Fibroblast of pulmonary artery (primary cell): Measurements from ENCODE around the gene CNTN4.

Experiments
- DNase-seq: peaks from one replicate; pipeline ENCODE4 v3.0.0-alpha.2; 2010; ENCODE audit warnings: low read depth
- H3K4me3 ChIP-seq: replicated peaks from 2 replicates; pipeline ENCODE4 v1.5.1; 2011; ENCODE audit warnings: low read depth, mild to moderate bottlenecking, control low read depth, low read length, moderate library complexity
- TF ChIP-seq, protein P1 (sequence below): IDR thresholded peaks from 2 replicates; pipeline ENCODE4 v1.5.1; 2011; ENCODE audit warnings: mild to moderate bottlenecking, control low read depth, low read length, inconsistent platforms; ENCODE audit errors: missing control alignments

The CNTN4 gene

GRCh38 chr3:2853651-2854050 lies 755.0 kb downstream of the CNTN4 start:
- TF ChIP-seq, protein P1, sequence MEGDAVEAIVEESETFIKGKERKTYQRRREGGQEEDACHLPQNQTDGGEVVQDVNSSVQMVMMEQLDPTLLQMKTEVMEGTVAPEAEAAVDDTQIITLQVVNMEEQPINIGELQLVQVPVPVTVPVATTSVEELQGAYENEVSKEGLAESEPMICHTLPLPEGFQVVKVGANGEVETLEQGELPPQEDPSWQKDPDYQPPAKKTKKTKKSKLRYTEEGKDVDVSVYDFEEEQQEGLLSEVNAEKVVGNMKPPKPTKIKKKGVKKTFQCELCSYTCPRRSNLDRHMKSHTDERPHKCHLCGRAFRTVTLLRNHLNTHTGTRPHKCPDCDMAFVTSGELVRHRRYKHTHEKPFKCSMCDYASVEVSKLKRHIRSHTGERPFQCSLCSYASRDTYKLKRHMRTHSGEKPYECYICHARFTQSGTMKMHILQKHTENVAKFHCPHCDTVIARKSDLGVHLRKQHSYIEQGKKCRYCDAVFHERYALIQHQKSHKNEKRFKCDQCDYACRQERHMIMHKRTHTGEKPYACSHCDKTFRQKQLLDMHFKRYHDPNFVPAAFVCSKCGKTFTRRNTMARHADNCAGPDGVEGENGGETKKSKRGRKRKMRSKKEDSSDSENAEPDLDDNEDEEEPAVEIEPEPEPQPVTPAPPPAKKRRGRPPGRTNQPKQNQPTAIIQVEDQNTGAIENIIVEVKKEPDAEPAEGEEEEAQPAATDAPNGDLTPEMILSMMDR = no peak

GRCh38 chr3:2856138-2857133 lies 757.8 kb downstream of the CNTN4 start:
- no peak for DNase-seq

More at GRCh38 chr3:2853651-2854050, 755.0 kb downstream of the CNTN4 start:
- DNase-seq = no peak
- no peak overlapping the region for H3K4me3 ChIP-seq

GRCh38 chr3:2860626-2861025 lies 762.0 kb downstream of the CNTN4 start:
- H3K4me3 ChIP-seq = no peak overlapping the region
- no peak for DNase-seq
- TF ChIP-seq, protein P1 = no peak

More at GRCh38 chr3:2856138-2857133, 757.8 kb downstream of the CNTN4 start:
- TF ChIP-seq, protein P1 = no peak
- no peak overlapping the region for H3K4me3 ChIP-seq

DNA sequence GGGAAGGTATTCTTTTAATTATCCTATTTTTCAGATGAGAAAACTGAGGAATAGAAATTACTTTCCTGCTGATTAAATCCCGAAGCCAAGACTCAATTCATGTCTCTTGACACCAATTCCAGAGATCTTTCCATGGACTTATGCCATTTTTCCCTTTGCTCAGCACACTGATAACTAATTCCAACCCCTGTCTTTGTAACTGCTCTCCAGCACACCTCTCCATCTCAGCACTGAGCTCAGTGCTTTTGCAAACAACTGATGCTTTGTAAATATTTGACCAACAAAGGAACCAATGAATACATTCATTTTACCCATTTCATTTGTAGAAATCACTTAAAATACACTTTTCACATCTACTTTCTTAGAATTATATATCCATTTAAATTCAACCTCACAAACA lies 762.5 kb downstream of the CNTN4 start:
- TF ChIP-seq, protein P1 = no peak
- H3K4me3 ChIP-seq = no peak overlapping the region
- DNase-seq = no peak

DNA sequence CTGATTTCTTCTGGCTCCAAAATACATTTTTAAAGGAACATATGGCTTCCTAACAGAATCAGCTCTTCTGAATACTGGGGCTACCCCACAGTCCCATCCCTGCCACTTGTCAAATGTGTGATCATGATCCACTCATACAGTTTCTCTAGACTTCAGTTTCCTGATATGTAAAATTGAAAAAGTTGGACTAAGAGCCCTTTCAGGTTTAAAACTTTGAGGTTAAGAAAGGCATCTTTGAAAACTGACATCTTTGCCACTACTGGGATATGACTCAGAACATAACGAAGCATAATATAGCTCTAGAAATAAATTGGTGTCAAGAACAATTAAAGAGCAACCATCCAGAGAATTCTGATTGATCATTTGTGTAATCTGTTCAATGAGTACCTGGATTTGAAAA lies 763.3 kb downstream of the CNTN4 start:
- H3K4me3 ChIP-seq = no peak overlapping the region
- TF ChIP-seq, protein P1 = no peak
- DNase-seq = no peak

DNA sequence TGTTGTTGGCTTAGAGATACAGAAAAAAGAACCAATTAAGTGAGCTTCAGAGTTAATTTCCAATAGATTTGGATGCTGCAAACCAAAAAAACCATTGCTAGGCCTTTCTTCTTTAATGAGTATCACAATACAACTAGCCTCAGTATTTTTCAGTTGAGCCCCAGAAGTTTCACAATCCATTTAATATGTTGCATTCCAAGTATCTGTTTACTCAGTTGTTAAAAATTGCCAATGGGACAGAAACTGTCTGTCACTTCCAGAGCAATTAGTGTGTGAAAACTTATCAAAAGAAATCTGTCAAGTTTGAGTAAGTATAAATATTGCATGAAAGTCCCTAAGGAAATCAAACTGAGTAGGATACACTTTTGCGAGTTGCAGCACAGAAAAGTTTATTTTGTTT lies 763.7 kb downstream of the CNTN4 start:
- no peak for DNase-seq
- H3K4me3 ChIP-seq = no peak overlapping the region
- TF ChIP-seq, protein P1 = no peak
